Measurements from ENCODE around the gene GPSM1.

Gene GPSM1

GRCh38 chr9:136377341-136378169, 50.2 kb downstream of the GPSM1 start:
- DNase-seq (ENCODE audit: low read depth), result no peak

GRCh38 chr9:136378170-136379002, 51.0 kb downstream of the GPSM1 start:
- no peak for DNase-seq (ENCODE audit: low read depth)

GRCh38 chr9:136379003-136379287, 51.6 kb downstream of the GPSM1 start:
- DNase-seq (ENCODE audit: low read depth), result no peak

- no peak for DNase-seq (ENCODE audit: low read depth)
Measured at GRCh38 chr9:136379401-136379800, 52.1 kb downstream of the GPSM1 start.

GRCh38 chr9:136379891-136380290, 52.6 kb downstream of the GPSM1 start:
- DNase-seq (ENCODE audit: low read depth), result no peak

- no peak for DNase-seq (ENCODE audit: low read depth)
Measured at GRCh38 chr9:136380381-136380780, 53.0 kb downstream of the GPSM1 start.

- DNase-seq (ENCODE audit: low read depth), result no peak
Measured at GRCh38 chr9:136381311-136381710, 54.0 kb downstream of the GPSM1 start.

GRCh38 chr9:136381966-136382513, 54.7 kb downstream of the GPSM1 start:
- no peak for DNase-seq (ENCODE audit: low read depth)

GRCh38 chr9:136383436-136383835, 56.1 kb downstream of the GPSM1 start:
- DNase-seq (ENCODE audit: low read depth), result no peak

GRCh38 chr9:136385015-136385414, 57.7 kb downstream of the GPSM1 start:
- DNase-seq (ENCODE audit: low read depth), result no peak

GRCh38 chr9:136386018-136386417, 58.7 kb downstream of the GPSM1 start:
- no peak for DNase-seq (ENCODE audit: low read depth)

- DNase-seq (ENCODE audit: low read depth), result no peak
Measured at GRCh38 chr9:136387217-136387616, 59.9 kb downstream of the GPSM1 start.

- DNase-seq (ENCODE audit: low read depth), result no peak
Measured at GRCh38 chr9:136389396-136389795, 62.1 kb downstream of the GPSM1 start.

- DNase-seq (ENCODE audit: low read depth), result no peak
Measured at GRCh38 chr9:136391737-136392537, 64.6 kb downstream of the GPSM1 start.

GRCh38 chr9:136392538-136393449, 65.5 kb downstream of the GPSM1 start:
- no peak for DNase-seq (ENCODE audit: low read depth)

GRCh38 chr9:136393531-136393930, 66.2 kb downstream of the GPSM1 start:
- no peak for DNase-seq (ENCODE audit: low read depth)

- DNase-seq (ENCODE audit: low read depth), result no peak
Measured at GRCh38 chr9:136394312-136395019, 67.1 kb downstream of the GPSM1 start.

- no peak for DNase-seq (ENCODE audit: low read depth)
Measured at GRCh38 chr9:136395020-136395340, 67.6 kb downstream of the GPSM1 start.

- DNase-seq (ENCODE audit: low read depth), result no peak
Measured at GRCh38 chr9:136395345-136396218, 68.2 kb downstream of the GPSM1 start.

GRCh38 chr9:136396219-136396515, 68.8 kb downstream of the GPSM1 start:
- DNase-seq (ENCODE audit: low read depth), result no peak

Measured in activated T-cell treated with anti-CD3 and anti-CD28 coated beads for 1 hour (primary cell).